MM.1S (cell line): ENCODE results near the gene AFG1L.

Source experiments
- DNase-seq: peaks from one replicate; pipeline ENCODE4 v3.0.0-alpha.2; 2015
- H2AFZ ChIP-seq: fragments of 300-600 bp; sonication (generic); 2 replicates; pipeline ENCODE4 v1.6.0; 2016; ENCODE audit warnings: antibody characterized with exemption, low read length
- H3F3A ChIP-seq: fragments of 300-600 bp; sonication (generic); 2 replicates; pipeline ENCODE4 v1.6.1; 2016; ENCODE audit warnings: mild to moderate bottlenecking, antibody characterized with exemption, low read length, moderate library complexity, mixed read lengths; ENCODE audit not compliant: insufficient read depth
- H3K27ac ChIP-seq: fragments of 300-600 bp; sonication (generic); 2 replicates; pipeline ENCODE4 v1.5.1; 2016; ENCODE audit warnings: mild to moderate bottlenecking, low read length
- H3K27me3 ChIP-seq: fragments of 300-600 bp; sonication (generic); replicated peaks from 2 replicates; pipeline ENCODE4 v1.6.0; 2016; ENCODE audit warnings: low read length; ENCODE audit not compliant: insufficient read depth
- H3K36me3 ChIP-seq: fragments of 300-600 bp; sonication (generic); replicated peaks from 2 replicates; pipeline ENCODE4 v1.6.1; 2016; ENCODE audit warnings: mild to moderate bottlenecking, low read length, mixed read lengths; ENCODE audit not compliant: insufficient read depth
- H3K4me1 ChIP-seq: fragments of 300-600 bp; sonication (generic); 2 replicates; pipeline ENCODE4 v1.6.1; 2016; ENCODE audit warnings: low read length, mixed read lengths
- H3K4me2 ChIP-seq: fragments of 300-600 bp; sonication (generic); 2 replicates; pipeline ENCODE4 v1.6.0; 2016; ENCODE audit warnings: low read depth, low read length
- H3K4me3 ChIP-seq: fragments of 300-600 bp; sonication (generic); 2 replicates; pipeline ENCODE4 v1.5.1; 2016; ENCODE audit warnings: low read length, mixed read lengths
- H3K79me2 ChIP-seq: fragments of 300-600 bp; sonication (generic); 2 replicates; pipeline ENCODE4 v1.6.1; 2016; ENCODE audit warnings: mixed run types, low read length, mixed read lengths
- H3K9ac ChIP-seq: fragments of 300-600 bp; sonication (generic); 2 replicates; pipeline ENCODE4 v1.6.1; 2016; ENCODE audit warnings: low read length, mixed read lengths
- H3K9me2 ChIP-seq: fragments of 300-600 bp; sonication (generic); replicated peaks from 2 replicates; pipeline ENCODE4 v1.6.1; 2016; ENCODE audit warnings: mild to moderate bottlenecking, low read length, mixed read lengths; ENCODE audit not compliant: insufficient read depth
- H3K9me3 ChIP-seq: fragments of 300-600 bp; sonication (generic); replicated peaks from 2 replicates; pipeline ENCODE4 v1.6.1; 2016; ENCODE audit warnings: mild to moderate bottlenecking, low read length, mixed read lengths; ENCODE audit not compliant: insufficient read depth
- H4K20me1 ChIP-seq: fragments of 300-600 bp; sonication (generic); 2 replicates; pipeline ENCODE4 v1.6.1; 2016; ENCODE audit warnings: mild to moderate bottlenecking, low read length, moderate library complexity, mixed read lengths; ENCODE audit not compliant: insufficient read depth
- EZH2 ChIP-seq: fragments of 300-600 bp; sonication (generic); optimal IDR thresholded peaks from 2 replicates; pipeline ENCODE3; 2017; ENCODE audit warnings: low read depth, mild to moderate bottlenecking, antibody characterized with exemption, low read length, mixed read lengths
- EZH2phosphoT487 ChIP-seq: fragments of 300-600 bp; sonication (generic); IDR thresholded peaks from 2 replicates; pipeline ENCODE4 v1.6.1; 2018; ENCODE audit warnings: antibody characterized with exemption, low read length
- TF ChIP-seq, protein P1 (sequence below): fragments of 300-600 bp; sonication (generic); IDR thresholded peaks from 2 replicates; pipeline ENCODE4 v1.5.1; 2016; ENCODE audit warnings: antibody characterized with exemption, low read length, mixed read lengths

AFG1L gene

GRCh38 chr6:108482559-108482958 lies 187.7 kb downstream of the AFG1L start:
- H2AFZ ChIP-seq, result no peak overlapping the region
- TF ChIP-seq, protein P1, sequence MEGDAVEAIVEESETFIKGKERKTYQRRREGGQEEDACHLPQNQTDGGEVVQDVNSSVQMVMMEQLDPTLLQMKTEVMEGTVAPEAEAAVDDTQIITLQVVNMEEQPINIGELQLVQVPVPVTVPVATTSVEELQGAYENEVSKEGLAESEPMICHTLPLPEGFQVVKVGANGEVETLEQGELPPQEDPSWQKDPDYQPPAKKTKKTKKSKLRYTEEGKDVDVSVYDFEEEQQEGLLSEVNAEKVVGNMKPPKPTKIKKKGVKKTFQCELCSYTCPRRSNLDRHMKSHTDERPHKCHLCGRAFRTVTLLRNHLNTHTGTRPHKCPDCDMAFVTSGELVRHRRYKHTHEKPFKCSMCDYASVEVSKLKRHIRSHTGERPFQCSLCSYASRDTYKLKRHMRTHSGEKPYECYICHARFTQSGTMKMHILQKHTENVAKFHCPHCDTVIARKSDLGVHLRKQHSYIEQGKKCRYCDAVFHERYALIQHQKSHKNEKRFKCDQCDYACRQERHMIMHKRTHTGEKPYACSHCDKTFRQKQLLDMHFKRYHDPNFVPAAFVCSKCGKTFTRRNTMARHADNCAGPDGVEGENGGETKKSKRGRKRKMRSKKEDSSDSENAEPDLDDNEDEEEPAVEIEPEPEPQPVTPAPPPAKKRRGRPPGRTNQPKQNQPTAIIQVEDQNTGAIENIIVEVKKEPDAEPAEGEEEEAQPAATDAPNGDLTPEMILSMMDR, result no peak
- TF ChIP-seq EZH2 (no peak), EZH2phosphoT487 (no peak)
- DNase-seq, result no peak
- H3K36me3 ChIP-seq, result no peaks in the 10 kb centered on the region
- no peak overlapping the region for H3K9ac ChIP-seq
- no peaks in the 10 kb centered on the region for H3K4me1 ChIP-seq
- H3K27me3 ChIP-seq, result no peaks in the 10 kb centered on the region
- no peaks in the 10 kb centered on the region for H3K9me2 ChIP-seq
- no peaks in the 10 kb centered on the region for H3K79me2 ChIP-seq
- no peak overlapping the region for H3K4me2 ChIP-seq
- H3K27ac ChIP-seq, result no peak overlapping the region
- H3K4me3 ChIP-seq, result no peak overlapping the region
- no peaks in the 10 kb centered on the region for H3K9me3 ChIP-seq
- H3F3A ChIP-seq, result no peaks in the 10 kb centered on the region
- no peaks in the 10 kb centered on the region for H4K20me1 ChIP-seq

GRCh38 chr6:108484016-108484415 lies 189.2 kb downstream of the AFG1L start:
- Histone ChIP-seq H3K27ac (no peak overlapping the region), H3K9ac (no peak overlapping the region), H3K9me2 (no peaks in the 10 kb centered on the region), H3K9me3 (no peaks in the 10 kb centered on the region), H3K36me3 (no peaks in the 10 kb centered on the region), H3F3A (no peaks in the 10 kb centered on the region), H4K20me1 (no peaks in the 10 kb centered on the region), H3K4me3 (no peak overlapping the region), H3K27me3 (no peaks in the 10 kb centered on the region), H2AFZ (no peak overlapping the region), H3K4me1 (no peaks in the 10 kb centered on the region), H3K79me2 (no peaks in the 10 kb centered on the region), H3K4me2 (no peak overlapping the region)
- TF ChIP-seq EZH2phosphoT487 (no peak), EZH2 (no peak)
- TF ChIP-seq, protein P1, result no peak
- no peak for DNase-seq

- TF ChIP-seq EZH2 (no peak), EZH2phosphoT487 (no peak)
- TF ChIP-seq, protein P1, result no peak
- no peaks in the 10 kb centered on the region for H3K36me3 ChIP-seq
- H3K4me2 ChIP-seq, result no peak overlapping the region
- no peaks in the 10 kb centered on the region for H3K27me3 ChIP-seq
- H3K79me2 ChIP-seq, result no peaks in the 10 kb centered on the region
- H3K27ac ChIP-seq, result no peak overlapping the region
- H3K9ac ChIP-seq, result no peak overlapping the region
- no peak overlapping the region for H3K4me3 ChIP-seq
- H4K20me1 ChIP-seq, result no peaks in the 10 kb centered on the region
- H3K9me2 ChIP-seq, result no peaks in the 10 kb centered on the region
- no peaks in the 10 kb centered on the region for H3K4me1 ChIP-seq
- no peaks in the 10 kb centered on the region for H3K9me3 ChIP-seq
- no peak for DNase-seq
- H3F3A ChIP-seq, result no peaks in the 10 kb centered on the region
- H2AFZ ChIP-seq, result no peak overlapping the region
These were observed 194.8 kb downstream of the AFG1L start for GRCh38 chr6:108489699-108490098.
